Renal cortical epithelial cell (primary cell): Measurements from ENCODE around the gene ACP6. TPM values are rescaled to one million over a fixed set of nuclear protein-coding genes. Genes with fewer than 3 reads are reported as not detected.
"Not testable (repeated sequence)": the region's sequence is repeated elsewhere in the genome, so short reads cannot be mapped to it uniquely, and the experiment has no call there.

Source experiments
- DNase-seq: peaks from one replicate; pipeline ENCODE4 v3.0.0-alpha.2; 2011; ENCODE audit warnings: low read depth
- total RNA-seq: library from RNA; depleted of rRNA; stranded (reverse); fragments of >200 nt; gene quantifications from 2 replicates; pipeline ENCODE4 v1.2.3, GENCODE V29; 2014

The ACP6 gene
- total RNA-seq, result 8.0 and 9.5 TPM in 2 replicates

- DNase-seq, result peak; percentile 93
Measured at GRCh38 chr1:147670319-147671001, at the start of gene ACP6. ACP6 (minus strand) TSS chr1:147670524; CDS start chr1:147670048, 476 bp downstream.

GRCh38 chr1:147719711-147720225 lies 49.4 kb upstream of the ACP6 start:
- DNase-seq, result no peak

- DNase-seq, result no peak
Measured at GRCh38 chr1:147719029-147719698, 48.8 kb upstream of the ACP6 start.

- DNase-seq, result peak; percentile 19
Measured at GRCh38 chr1:147717706-147718097, 47.4 kb upstream of the ACP6 start.

- peak; percentile 99 for DNase-seq
Measured at GRCh38 chr1:147717051-147717705, 46.9 kb upstream of the ACP6 start.

GRCh38 chr1:147712605-147713004 lies 42.3 kb upstream of the ACP6 start:
- DNase-seq, result no peak

GRCh38 chr1:147700042-147701006 lies 30.0 kb upstream of the ACP6 start:
- peak; percentile 91 for DNase-seq

GRCh38 chr1:147699686-147700041 lies 29.3 kb upstream of the ACP6 start:
- DNase-seq, result no peak

- DNase-seq, result no peak
Measured at GRCh38 chr1:147683163-147683763, 12.9 kb upstream of the ACP6 start.

- DNase-seq, result not testable (repeated sequence)
Measured at GRCh38 chr1:147680608-147681235, 10.4 kb upstream of the ACP6 start.

- not testable (repeated sequence) for DNase-seq
Measured at GRCh38 chr1:147677681-147678080, 7.4 kb upstream of the ACP6 start.

GRCh38 chr1:147676311-147677085 lies 6.2 kb upstream of the ACP6 start:
- DNase-seq, result peak; percentile 86

- DNase-seq, result no peak
Measured at GRCh38 chr1:147673816-147674215, 3.5 kb upstream of the ACP6 start.

GRCh38 chr1:147673406-147673805 lies 3.1 kb upstream of the ACP6 start:
- DNase-seq, result no peak

- peak; percentile 58 for DNase-seq
Measured at GRCh38 chr1:147669469-147670318, 630 bp downstream of the ACP6 start.

- DNase-seq, result no peak
Measured at GRCh38 chr1:147665521-147665920, 4.8 kb downstream of the ACP6 start.

- no peak for DNase-seq
Measured at GRCh38 chr1:147664206-147664605, 6.1 kb downstream of the ACP6 start.

GRCh38 chr1:147654511-147654910 lies 15.8 kb downstream of the ACP6 start:
- no peak for DNase-seq

GRCh38 chr1:147652306-147652705 lies 18.0 kb downstream of the ACP6 start:
- no peak for DNase-seq
